Right kidney (tissue), 1 donor: ENCODE measurements around the gene GPR137C.

Experiments used
- DNase-seq: peaks from one replicate; pipeline ENCODE4 v3.0.0-alpha.2; 2016

Gene GPR137C

GRCh38 chr14:52663850-52664249 is 111.2 kb downstream of the GPR137C start:
- DNase-seq: no peak

GRCh38 chr14:52678591-52678990 is 126.0 kb downstream of the GPR137C start:
- DNase-seq: no peak

GRCh38 chr14:52683985-52684520 is 131.4 kb downstream of the GPR137C start:
- DNase-seq: no peak

DNA sequence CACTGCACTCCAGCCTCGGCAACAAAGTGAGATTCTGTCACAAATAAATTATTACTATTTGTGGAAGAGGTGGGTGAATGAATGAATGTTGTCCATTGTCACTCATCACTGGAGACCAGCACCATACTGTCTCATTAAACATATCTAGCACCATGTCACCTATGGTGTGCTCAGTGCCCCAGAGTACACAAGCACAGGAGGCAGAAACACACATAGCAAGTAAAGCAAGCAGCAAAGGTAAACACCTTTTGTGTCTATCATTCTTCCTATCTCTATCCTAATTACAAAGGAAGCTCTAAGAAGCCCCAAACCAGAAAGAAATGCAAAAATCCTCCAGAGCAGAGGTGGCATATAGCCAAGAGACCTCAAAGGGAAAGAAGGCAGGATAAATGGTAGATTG is 133.5 kb downstream of the GPR137C start:
- no peak for DNase-seq
